ENCODE measurements around the gene EXD3.
A peak's percentile ranks its signal among the peaks of the same experiment; 100 is the strongest.

EXD3 gene

GRCh38 chr9:137266162-137266527 is 156.8 kb downstream of the EXD3 start:
- no peak for DNase-seq

- DNase-seq: no peak
Measured at GRCh38 chr9:137265496-137266161, 157.3 kb downstream of the EXD3 start.

GRCh38 chr9:137264067-137264466 is 158.9 kb downstream of the EXD3 start:
- DNase-seq: no peak

- DNase-seq: no peak
Measured at GRCh38 chr9:137263506-137263905, 159.5 kb downstream of the EXD3 start.

GRCh38 chr9:137262909-137263285 is 160.1 kb downstream of the EXD3 start:
- no peak for DNase-seq

GRCh38 chr9:137262173-137262908 is 160.6 kb downstream of the EXD3 start:
- DNase-seq: peak in 1 of 2 experiments; percentile 10

All from Kasumi-1 (cell line).